HepG2 (cell line): Measurements from ENCODE around the gene IQUB. TPM values are rescaled to one million over a fixed set of nuclear protein-coding genes. Genes with fewer than 3 reads are reported as not detected.

Experiments used
- ATAC-seq: fragments of 200-7000 bp; cut with Tn5 transposase; 3 replicates; pipeline ENCODE4 v1.9.1; 2020; ENCODE audit warnings: mild to moderate bottlenecking, moderate library complexity
- BruUV-seq: library from RNA; stranded (reverse); fragments of 400-500 nt; replicated peaks from 2 replicates; lab custom pipeline; 2021; lab: Mats Ljungman, UMichigan
- CTCF ChIA-PET: fragments of 300-600 bp; formaldehyde crosslinking; extraction: SDS; loops from one replicate; lab custom pipeline; 2021; ENCODE audit warnings: low total read pairs, inconsistent platforms, low intra/inter-chr PET ratio; lab: Yijun Ruan, JAX
- POLR2A ChIA-PET: fragments of 350-600 bp; sonication (Branson Sonifier 250); formaldehyde crosslinking; loops from one replicate; lab custom pipeline; 2020; ENCODE audit warnings: antibody characterized with exemption, inconsistent platforms; lab: Yijun Ruan, JAX
- DNase-seq: peaks from one replicate; pipeline ENCODE4 v3.0.0-alpha.2; 2015; ENCODE audit warnings: low spot score
- FAIRE-seq: peaks from 3 replicates; lab custom pipeline; 2011; peaks lifted over from hg19 to GRCh38; lab: Jason Lieb, UNC
- H2AFZ ChIP-seq: one replicate; pipeline ENCODE4 v1.6.1; 2011; ENCODE audit warnings: low read length, inconsistent platforms
- H3K27ac ChIP-seq: fragments of 300-600 bp; 3 replicates; pipeline ENCODE4 v1.8.0; 2011; ENCODE audit warnings: mixed run types, mild to moderate bottlenecking, mixed read lengths, low read length, inconsistent platforms; ENCODE audit not compliant: insufficient read depth; ENCODE audit errors: extremely low read length
- H3K27me3 ChIP-seq, 2 experiments: fragments of 200-600 bp in 1 of 2; 2 replicates in 1 of 2; 3 replicates in 1 of 2; pipeline versions ENCODE4 v1.6.0 to v1.8.0; 2011; ENCODE audit warnings: low read length in 2 of 2, mild to moderate bottlenecking in 2 of 2, moderate library complexity in 2 of 2, inconsistent platforms in 1 of 2; ENCODE audit not compliant: insufficient read depth in 2 of 2, control insufficient read depth in 1 of 2
- H3K36me3 ChIP-seq, 2 experiments: fragments of 200-600 bp in 1 of 2; replicated peaks in 1 of 2; 2 replicates in 1 of 2; 3 replicates in 1 of 2; pipeline versions ENCODE4 v1.5.1 to v1.8.0; 2011; ENCODE audit warnings: low read length in 2 of 2, inconsistent platforms in 1 of 2; ENCODE audit not compliant: insufficient read depth in 2 of 2, control insufficient read depth in 1 of 2
- H3K4me1 ChIP-seq: 2 replicates; pipeline ENCODE4 v1.5.1; 2012; ENCODE audit warnings: low read length, inconsistent platforms; ENCODE audit not compliant: insufficient read depth
- H3K4me2 ChIP-seq: 2 replicates; pipeline ENCODE4 v1.6.0; 2011; ENCODE audit warnings: low read depth, low read length, inconsistent platforms
- H3K4me3 ChIP-seq, 3 experiments: fragments of 200-600 bp in 1 of 3; sonication (generic), shearing (Covaris generic) in 1 of 3; replicated peaks in 1 of 3; 2 replicates each; pipeline ENCODE4 v1.5.1; 2011 to 2016; ENCODE audit warnings: low read length in 3 of 3, inconsistent platforms in 2 of 3, low read depth in 2 of 3, mild to moderate bottlenecking in 2 of 3, control low read depth in 1 of 3, mixed read lengths in 1 of 3; ENCODE audit not compliant: insufficient read depth in 1 of 3
- H3K79me2 ChIP-seq: one replicate; pipeline ENCODE4 v1.6.1; 2011; ENCODE audit warnings: low read length, inconsistent platforms; ENCODE audit not compliant: insufficient read depth
- H3K9ac ChIP-seq: 2 replicates; pipeline ENCODE4 v1.6.0; 2011; ENCODE audit warnings: mild to moderate bottlenecking, low read depth, low read length, inconsistent platforms; ENCODE audit not compliant: insufficient read depth
- H3K9me3 ChIP-seq: 2 replicates; pipeline ENCODE4 v1.5.1; 2012; ENCODE audit warnings: mild to moderate bottlenecking, low read length
- H4K20me1 ChIP-seq: 2 replicates; pipeline ENCODE4 v1.6.0; 2011; ENCODE audit warnings: inconsistent platforms, mild to moderate bottlenecking, low read length, moderate library complexity; ENCODE audit not compliant: insufficient read depth
- ARNTL ChIP-seq: sonication (generic); formaldehyde crosslinking; IDR thresholded peaks from 2 replicates; pipeline ENCODE4 v1.4.0; 2020; ENCODE audit warnings: mild to moderate bottlenecking, missing genetic modification reagents
- PAX8 ChIP-seq: sonication (generic); formaldehyde crosslinking; IDR thresholded peaks from 2 replicates; pipeline ENCODE4 v1.8.0; 2022; ENCODE audit warnings: mild to moderate bottlenecking, missing genetic modification reagents, borderline replicate concordance
- POLR2AphosphoS5 ChIP-seq: IDR thresholded peaks from 2 replicates; pipeline ENCODE4 v1.6.1; 2012; ENCODE audit warnings: low read depth, low read length
- PRDM15 ChIP-seq: sonication (generic); formaldehyde crosslinking; IDR thresholded peaks from 2 replicates; pipeline ENCODE4 v1.4.0; 2020; ENCODE audit warnings: missing genetic modification reagents
- TRIM24 ChIP-seq: sonication (generic); formaldehyde crosslinking; IDR thresholded peaks from 2 replicates; pipeline ENCODE4 v1.8.0; 2022; ENCODE audit warnings: mild to moderate bottlenecking, missing genetic modification reagents
- WIZ ChIP-seq: sonication (generic); formaldehyde crosslinking; IDR thresholded peaks from 2 replicates; pipeline ENCODE4 v1.5.1; 2020; ENCODE audit warnings: mild to moderate bottlenecking, missing genetic modification reagents
- ZNF546 ChIP-seq: sonication (generic); formaldehyde crosslinking; conservative IDR thresholded peaks from 2 replicates; pipeline ENCODE4 v1.8.1; 2023; ENCODE audit warnings: mild to moderate bottlenecking, missing genetic modification reagents
- ZNF703 ChIP-seq: sonication (generic); formaldehyde crosslinking; IDR thresholded peaks from 2 replicates; pipeline ENCODE4 v1.5.1; 2020; ENCODE audit warnings: missing genetic modification reagents, mild to moderate bottlenecking, moderate library complexity, borderline replicate concordance
- ZNF790 ChIP-seq: sonication (generic); formaldehyde crosslinking; IDR thresholded peaks from 2 replicates; pipeline ENCODE4 v1.8.0; 2022; ENCODE audit warnings: missing genetic modification reagents, mild to moderate bottlenecking, borderline replicate concordance
- WGBS: methylation state at CpG from one replicate; pipeline ENCODE4 v1.1.6; 2017; ENCODE audit warnings: low lambda C conversion rate; 5-methylcytosine and 5-hydroxymethylcytosine counted together
- in situ Hi-C: cut with HindIII; loops from 2 replicates; pipeline ENCODE4 v1.10.0; 2017; ENCODE audit warnings: low pct_unique_long_range_greater_than_20kb; ENCODE audit not compliant: extremely low pct_ligation_motif_present
- intact Hi-C: fragments of 100-400 bp; cut with micrococcal nuclease; formaldehyde crosslinking; loops from one replicate; pipeline ENCODE4 v1.10.0; 2022; ENCODE audit not compliant: unreplicated experiment
- polyA plus RNA-seq, 8 experiments: library from polyadenylated mRNA; depleted of rRNA in 3 of 8; stranded (reverse) in 7 of 8; unstranded in 1 of 8; fragments of >200 nt; fragmentation: Illumina TruSeq in 4 of 8; extraction: Trizol in 4 of 8; gene quantifications; 2 replicates each; pipeline versions ENCODE4 v1.2.1 to v1.2.3, GENCODE V29; 2011 to 2016; ENCODE audit warnings: low read depth in 4 of 8, missing spikeins in 1 of 8, mixed read lengths in 1 of 8; ENCODE audit not compliant: insufficient read depth in 1 of 8
- total RNA-seq, 5 experiments: library from RNA; depleted of rRNA; stranded (reverse); fragments of >200 nt; fragmentation: Illumina TruSeq; extraction: Trizol; gene quantifications; 2 replicates each; pipeline ENCODE4 v1.2.3, GENCODE V29; 2016; ENCODE audit warnings: low read depth in 1 of 5

IQUB gene
- total and polyA plus RNA-seq, 2 of the 13 experiments (the other 11 are each of a cell fraction or from before 2014, with no cell fraction given), result 0.07 TPM; not detected in 1

DNA sequence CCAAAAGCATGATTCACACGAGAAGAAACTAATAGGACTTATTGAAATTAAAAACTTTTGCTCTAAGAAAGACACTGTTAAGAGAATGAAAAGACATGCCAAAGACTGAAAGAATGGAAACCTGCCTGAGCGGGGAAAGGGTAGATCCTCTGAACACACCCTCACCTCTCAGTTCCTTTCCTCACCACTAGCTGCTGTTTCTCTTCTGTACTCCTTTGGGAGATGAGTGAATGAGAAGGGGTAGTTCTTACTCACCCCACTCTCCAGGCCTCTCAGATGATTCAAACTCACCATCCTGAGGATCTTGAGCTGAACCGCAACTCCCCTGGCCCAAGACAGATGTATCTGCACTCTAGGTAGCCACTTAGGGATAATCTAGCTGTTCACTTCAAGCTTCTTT lies 41.9 kb downstream of the IQUB start (continued):
- TF ChIP-seq PRDM15, result no peak
- TF ChIP-seq, all 625 proteins: peak for 0

- H3K9ac ChIP-seq, result no peak overlapping the region
- H3K9me3 ChIP-seq, result no peaks in the 10 kb centered on the region
- no peaks in the 10 kb centered on the region for H3K4me1 ChIP-seq
- H3K79me2 ChIP-seq, result no peaks in the 10 kb centered on the region
- CTCF ChIA-PET, result no interaction called here
- DNase-seq (no peak), FAIRE-seq (no peak), ATAC-seq (no peak)
- POLR2A ChIA-PET, result no interaction called here
- TF ChIP-seq PAX8 (CRISPR knock-in tag), result no peak
- TF ChIP-seq POLR2AphosphoS5, result no peak
- no peak for TF ChIP-seq ZNF546
- TF ChIP-seq ZNF790 (CRISPR knock-in tag), result no peak
- TF ChIP-seq ZNF703 (CRISPR knock-in tag), result no peak
- no peak for TF ChIP-seq TRIM24 (CRISPR knock-in tag)
- TF ChIP-seq WIZ (CRISPR knock-in tag), result no peak
- no peak for TF ChIP-seq ARNTL (CRISPR knock-in tag)
- no peaks in the 10 kb centered on the region for H3K36me3 ChIP-seq
- H3K27me3 ChIP-seq, result no peaks in the 10 kb centered on the region; a peak in 1 of 5 replicates
- no TSS peak for BruUV-seq
- H3K4me2 ChIP-seq, result no peak overlapping the region
- no peak overlapping the region for H2AFZ ChIP-seq
- in situ Hi-C loops, result no loop called here
- WGBS, result 8% methylated on average over 2 of the region's 2 CpGs
- no peaks in the 10 kb centered on the region for H4K20me1 ChIP-seq
- no peak overlapping the region for H3K27ac ChIP-seq
- no peak overlapping the region for H3K4me3 ChIP-seq
- intact Hi-C loops, result no loop called here
Measured at GRCh38 chr7:123485721-123486120, 48.7 kb downstream of the IQUB start.
